Karpas-422 (cell line): ENCODE data around the gene BPI. TPM values are rescaled to one million over a fixed set of nuclear protein-coding genes. Genes with fewer than 3 reads are reported as not detected.

Source experiments
- DNase-seq: peaks from one replicate; pipeline ENCODE4 v3.0.0-alpha.2; 2015
- H2AFZ ChIP-seq: fragments of 200-600 bp; sonication (generic); 2 replicates; pipeline ENCODE4 v1.6.1; 2014; ENCODE audit warnings: antibody characterized with exemption, low read length, mixed read lengths
- H3K27ac ChIP-seq: fragments of 200-600 bp; sonication (generic); 2 replicates; pipeline ENCODE4 v1.5.1; 2014; ENCODE audit warnings: mild to moderate bottlenecking, low read length, moderate library complexity
- H3K27me3 ChIP-seq: fragments of 200-600 bp; sonication (generic); 2 replicates; pipeline ENCODE4 v1.6.1; 2014; ENCODE audit warnings: low read length, mixed read lengths
- H3K36me3 ChIP-seq: fragments of 200-600 bp; sonication (generic); 2 replicates; pipeline ENCODE4 v1.6.1; 2014; ENCODE audit warnings: low read length, mixed read lengths; ENCODE audit not compliant: insufficient read depth
- H3K4me1 ChIP-seq: fragments of 200-600 bp; sonication (generic); 2 replicates; pipeline ENCODE4 v1.6.1; 2014; ENCODE audit warnings: mild to moderate bottlenecking, low read length, mixed read lengths
- H3K4me2 ChIP-seq: fragments of 200-600 bp; sonication (generic); 2 replicates; pipeline ENCODE4 v1.6.1; 2014; ENCODE audit warnings: low read length, low read depth, mild to moderate bottlenecking; ENCODE audit not compliant: poor library complexity, severe bottlenecking
- H3K4me3 ChIP-seq: fragments of 200-600 bp; sonication (generic); 2 replicates; pipeline ENCODE4 v1.5.1; 2014; ENCODE audit warnings: mild to moderate bottlenecking, antibody characterized with exemption, low read length, mixed read lengths
- H3K79me2 ChIP-seq: fragments of 200-600 bp; sonication (generic); 2 replicates; pipeline ENCODE4 v1.6.1; 2014; ENCODE audit warnings: mild to moderate bottlenecking, low read length, mixed read lengths
- H3K9ac ChIP-seq: fragments of 200-600 bp; sonication (generic); 2 replicates; pipeline ENCODE4 v1.6.0; 2014; ENCODE audit warnings: low read length
- H3K9me2 ChIP-seq: fragments of 200-600 bp; sonication (generic), shearing (Covaris generic); replicated peaks from 2 replicates; pipeline ENCODE4 v1.6.0; 2014; ENCODE audit warnings: mild to moderate bottlenecking, low read length, moderate library complexity; ENCODE audit not compliant: insufficient read depth
- H3K9me3 ChIP-seq: fragments of 300-700, 200-600 bp; sonication (generic); 2 replicates; pipeline ENCODE4 v1.6.1; 2014; ENCODE audit warnings: low read length, mixed read lengths
- H4K20me1 ChIP-seq: fragments of 200-600 bp; sonication (generic); 2 replicates; pipeline ENCODE4 v1.6.1; 2014; ENCODE audit warnings: mild to moderate bottlenecking, antibody characterized with exemption, low read length, low read depth; ENCODE audit not compliant: insufficient read depth
- total RNA-seq: library from RNA; depleted of rRNA; stranded (reverse); fragments of >200 nt; shearing (Covaris generic); gene quantifications from 2 replicates; pipeline ENCODE4 v1.2.3, GENCODE V29; 2014; ENCODE audit warnings: low replicate concordance

Gene BPI
- total RNA-seq, 1 experiment from 2014 or later = not detected

DNA sequence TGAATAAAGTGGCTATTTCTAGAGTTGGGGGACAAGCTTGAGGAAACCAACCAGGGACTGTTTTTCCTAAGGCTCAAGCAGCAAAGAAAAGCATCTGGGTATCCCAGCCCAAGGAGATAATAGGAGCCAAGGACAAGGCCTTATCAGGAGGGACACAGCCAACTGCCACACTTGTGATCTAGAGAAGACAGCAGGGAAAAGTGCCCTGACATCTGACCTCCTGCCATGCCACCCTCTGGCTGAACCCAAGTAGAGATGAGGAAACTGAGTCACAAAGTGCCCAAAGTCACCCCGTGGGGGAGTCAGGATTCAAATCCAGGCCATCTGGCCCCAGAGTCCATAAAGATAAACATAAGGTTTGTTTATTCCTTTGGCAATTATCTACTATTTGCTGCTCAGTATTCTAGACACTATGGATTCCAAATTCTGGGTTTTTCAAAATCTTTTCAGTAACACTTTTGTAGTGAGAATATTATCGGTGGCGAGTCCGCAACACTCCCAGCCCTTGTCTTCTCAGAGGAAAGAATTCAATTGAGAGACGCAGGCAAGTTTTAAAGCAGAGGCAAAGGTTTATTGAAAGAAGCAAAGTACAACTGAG lies 38.9 kb downstream of the BPI start:
- Histone ChIP-seq H2AFZ (no peak overlapping the region), H3K4me2 (no peak overlapping the region), H3K9me3 (peaks cover 9% of the 10 kb centered on the region), H3K27ac (no peak overlapping the region), H3K4me1 (peaks cover 7% of the 10 kb centered on the region), H4K20me1 (no peaks in the 10 kb centered on the region), H3K4me3 (no peak overlapping the region), H3K9ac (no peak overlapping the region), H3K36me3 (no peaks in the 10 kb centered on the region), H3K27me3 (0 out of 2 replicates have a peak, but pooled peaks cover 4% of the 10 kb centered on the region), H3K79me2 (no peaks in the 10 kb centered on the region), H3K9me2 (no peaks in the 10 kb centered on the region)
- DNase-seq = no peak

DNA sequence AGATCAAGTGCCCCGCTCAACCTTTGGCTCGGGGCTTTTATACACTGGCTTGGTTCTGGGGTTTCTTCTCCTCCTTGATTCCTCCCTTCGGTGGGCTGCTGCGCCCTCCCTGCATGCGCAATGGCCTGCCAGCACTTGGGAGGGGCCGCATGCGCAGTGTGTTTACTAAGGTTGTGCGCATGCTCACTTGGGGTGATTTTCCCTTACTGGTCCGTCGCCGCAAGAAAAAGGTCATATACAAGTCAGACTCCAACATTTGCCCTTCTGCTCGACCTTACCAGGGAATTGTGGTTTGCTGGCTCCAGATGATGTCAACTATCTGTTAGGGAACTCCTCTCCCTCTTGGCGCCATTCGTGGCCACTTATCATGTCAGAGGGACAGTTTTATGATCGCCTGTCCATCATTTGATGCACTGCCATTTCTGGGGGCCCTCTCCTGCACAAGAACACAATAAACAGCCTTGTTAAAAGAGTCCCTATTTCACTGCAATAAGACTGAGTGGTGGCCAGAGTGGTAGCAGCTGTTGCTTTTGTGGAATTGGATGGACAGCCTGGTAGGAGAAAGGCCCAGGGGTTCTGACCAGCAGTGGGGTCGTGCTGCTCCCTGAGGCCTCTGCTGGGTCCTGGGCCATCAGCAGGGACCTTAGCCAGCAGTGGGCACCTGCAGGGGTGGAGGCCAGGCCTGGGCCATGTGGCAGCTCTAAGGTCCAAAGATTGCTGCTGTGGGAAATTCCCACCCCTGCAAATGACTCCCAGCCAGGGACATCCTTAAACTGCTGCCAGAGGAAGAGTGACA lies 39.6 kb downstream of the BPI start:
- no peak for DNase-seq
- Histone ChIP-seq H2AFZ (no peak overlapping the region), H3K4me3 (no peak overlapping the region)

DNA sequence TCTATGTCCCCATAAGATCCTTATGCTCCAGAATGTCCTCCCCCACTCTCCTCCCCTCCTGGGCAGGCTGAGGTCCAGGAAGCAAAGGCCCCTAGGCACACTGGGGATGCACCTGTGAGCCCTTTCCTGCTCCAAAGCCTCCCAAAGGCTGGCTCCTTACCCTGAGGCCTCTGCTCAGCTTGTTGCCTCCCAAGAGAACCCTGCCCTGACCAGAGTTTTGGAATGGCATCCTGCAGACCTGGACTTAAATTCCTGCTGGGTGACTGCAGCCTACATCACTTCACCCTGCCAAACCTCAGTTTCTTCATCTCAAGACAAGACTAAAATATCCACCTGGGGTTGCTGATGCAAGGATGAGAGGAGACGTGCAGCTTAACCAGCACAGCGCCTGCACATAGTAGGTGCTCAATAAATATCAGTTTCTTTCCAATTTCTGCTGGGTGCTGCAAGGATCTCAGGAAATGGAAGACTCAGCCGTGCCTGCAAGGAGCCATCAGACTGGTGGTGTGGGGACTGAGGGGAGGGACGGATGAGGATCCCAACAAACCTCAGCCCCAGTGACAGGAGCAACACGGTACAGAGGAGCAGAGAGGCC lies 40.2 kb downstream of the BPI start:
- Histone ChIP-seq H3K4me2 (no peak overlapping the region), H3K27ac (no peak overlapping the region), H3K9me3 (no peaks in the 10 kb centered on the region), H2AFZ (no peak overlapping the region), H3K9me2 (no peaks in the 10 kb centered on the region), H3K27me3 (no peaks in the 10 kb centered on the region), H3K4me1 (peaks cover 7% of the 10 kb centered on the region), H3K4me3 (no peak overlapping the region), H4K20me1 (no peaks in the 10 kb centered on the region), H3K79me2 (no peaks in the 10 kb centered on the region), H3K36me3 (no peaks in the 10 kb centered on the region), H3K9ac (no peak overlapping the region)
- DNase-seq = no peak

More for the DNA sequence above, 39.6 kb downstream of the BPI start:
- H3K4me2 ChIP-seq = no peak overlapping the region
- H3K79me2 ChIP-seq = no peaks in the 10 kb centered on the region
- H3K9ac ChIP-seq = no peak overlapping the region
- no peaks in the 10 kb centered on the region for H4K20me1 ChIP-seq
- H3K27me3 ChIP-seq = no peaks in the 10 kb centered on the region
- no peak overlapping the region for H3K27ac ChIP-seq
- peaks cover 5% of the 10 kb centered on the region; the same call in 1 of the 2 replicates for H3K9me3 ChIP-seq
- H3K9me2 ChIP-seq = no peaks in the 10 kb centered on the region
- H3K36me3 ChIP-seq = no peaks in the 10 kb centered on the region
- peaks cover 7% of the 10 kb centered on the region for H3K4me1 ChIP-seq

DNA sequence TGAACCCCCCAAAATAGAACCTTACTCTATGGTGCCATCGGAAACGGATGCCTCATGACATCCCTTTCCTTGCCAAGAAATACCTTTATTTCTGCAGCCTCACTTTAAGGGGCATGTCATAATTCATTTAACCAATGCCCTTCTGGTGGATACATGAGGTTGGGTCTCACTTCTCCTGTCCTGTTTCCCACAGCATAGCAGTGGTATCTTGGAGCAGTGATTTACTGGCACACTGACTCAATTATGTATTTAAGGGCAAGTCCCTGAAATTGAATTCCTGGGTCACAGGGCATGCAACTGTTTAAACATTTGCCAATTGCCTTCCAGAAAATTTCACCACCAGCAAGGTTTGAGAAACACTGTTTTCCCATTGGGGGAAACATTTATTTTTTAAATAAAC lies 41.7 kb downstream of the BPI start:
- no peak for DNase-seq
- no peaks in the 10 kb centered on the region for H4K20me1 ChIP-seq
- H3K36me3 ChIP-seq = no peaks in the 10 kb centered on the region
- no peaks in the 10 kb centered on the region for H3K79me2 ChIP-seq
- H3K4me3 ChIP-seq = no peak overlapping the region
- no peaks in the 10 kb centered on the region for H3K9me2 ChIP-seq
- H3K9me3 ChIP-seq = no peaks in the 10 kb centered on the region
- H3K27me3 ChIP-seq = no peaks in the 10 kb centered on the region
- no peak overlapping the region for H2AFZ ChIP-seq
- H3K4me1 ChIP-seq = peaks cover 7% of the 10 kb centered on the region
- no peak overlapping the region for H3K4me2 ChIP-seq
- no peak overlapping the region for H3K27ac ChIP-seq
- no peak overlapping the region for H3K9ac ChIP-seq

DNA sequence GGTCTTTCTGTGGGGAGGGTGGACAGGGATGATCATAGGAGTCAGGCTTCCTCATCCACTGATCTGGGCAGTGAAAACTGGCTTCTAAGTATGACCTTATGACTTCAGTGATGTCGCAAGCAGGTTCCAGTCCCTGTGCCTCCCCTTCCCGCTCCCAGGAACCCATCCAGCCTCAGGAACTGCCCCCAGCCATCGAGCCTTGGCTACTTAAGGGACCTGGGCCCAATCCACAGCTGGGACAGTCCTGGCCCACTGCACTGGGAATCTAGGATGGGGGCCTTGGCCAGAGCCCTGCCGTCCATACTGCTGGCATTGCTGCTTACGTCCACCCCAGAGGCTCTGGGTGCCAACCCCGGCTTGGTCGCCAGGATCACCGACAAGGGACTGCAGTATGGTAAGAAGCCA lies 42.3 kb downstream of the BPI start, which contains the start of gene LBP:
Gene LBP, plus strand, starts transcription at position 236 of the 405 bp plus-strand sequence. Its CDS starts 35 bp downstream, at position 271.
- Histone ChIP-seq H3K27ac (no peak within 1 kb of the TSS), H3K4me3 (no peak within 1 kb of the TSS), H3K79me2 (no peaks in the 10 kb centered on the region), H3K36me3 (no peaks in the 10 kb centered on the region), H3K4me2 (no peak within 1 kb of the TSS), H2AFZ (no peak within 1 kb of the TSS), H3K9ac (no peak within 1 kb of the TSS), H3K9me3 (no peaks in the 10 kb centered on the region), H3K9me2 (no peaks in the 10 kb centered on the region), H4K20me1 (no peaks in the 10 kb centered on the region), H3K4me1 (peaks cover 7% of the 10 kb centered on the region), H3K27me3 (no peaks in the 10 kb centered on the region)
- no peak for DNase-seq

DNA sequence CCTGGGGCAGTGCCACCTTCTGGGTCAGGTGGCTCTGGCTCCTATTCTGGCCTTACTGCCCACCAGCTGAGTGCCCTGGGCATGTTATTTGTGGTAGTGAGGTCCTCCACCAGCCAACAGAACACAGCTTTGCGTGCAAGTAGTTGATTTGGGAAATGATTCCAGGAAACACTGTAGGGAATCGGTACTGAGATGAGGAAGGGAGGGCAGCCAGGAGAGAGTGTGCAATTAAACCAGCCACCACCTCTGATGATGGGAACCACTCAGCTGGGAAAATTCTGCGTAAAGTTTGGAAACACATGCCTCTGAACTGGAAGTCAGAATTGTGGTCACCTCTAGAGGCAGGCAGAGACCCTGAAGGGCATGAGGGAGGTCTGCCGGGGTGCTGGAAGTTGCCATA lies 42.8 kb downstream of the BPI start:
- Histone ChIP-seq H3K9me2 (no peaks in the 10 kb centered on the region), H3K4me2 (no peak overlapping the region), H3K27me3 (no peaks in the 10 kb centered on the region), H3K9ac (no peak overlapping the region), H3K4me3 (no peak overlapping the region), H3K79me2 (no peaks in the 10 kb centered on the region), H2AFZ (no peak overlapping the region), H3K36me3 (no peaks in the 10 kb centered on the region), H3K27ac (no peak overlapping the region), H3K9me3 (no peaks in the 10 kb centered on the region), H4K20me1 (no peaks in the 10 kb centered on the region), H3K4me1 (peaks cover 7% of the 10 kb centered on the region)
- no peak for DNase-seq

DNA sequence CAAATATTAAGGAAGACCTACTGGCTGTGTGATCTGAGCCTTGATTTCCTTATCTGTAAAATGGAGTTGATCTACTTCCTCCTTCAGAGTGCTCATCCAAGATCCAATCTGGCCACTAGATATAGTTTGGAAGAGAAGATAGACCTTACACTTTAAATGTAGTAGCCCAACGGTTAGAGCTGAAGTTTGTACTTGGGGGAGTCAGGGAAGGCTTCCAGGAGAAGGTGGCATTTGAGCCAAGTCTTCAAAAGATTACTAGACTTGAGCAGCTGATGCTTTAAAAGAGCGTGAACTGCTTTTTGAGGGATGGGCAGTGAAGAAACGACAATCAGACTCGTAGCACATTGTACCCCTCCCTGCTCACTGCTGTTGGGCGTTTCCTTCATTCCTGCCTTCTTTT lies 45.9 kb downstream of the BPI start:
- Histone ChIP-seq H3K27ac (no peak overlapping the region), H3K9me3 (no peaks in the 10 kb centered on the region), H3K9me2 (no peaks in the 10 kb centered on the region), H3K4me2 (no peak overlapping the region), H3K4me3 (no peak overlapping the region), H2AFZ (no peak overlapping the region), H3K36me3 (no peaks in the 10 kb centered on the region), H3K9ac (no peak overlapping the region), H3K79me2 (no peaks in the 10 kb centered on the region), H4K20me1 (no peaks in the 10 kb centered on the region), H3K4me1 (no peaks in the 10 kb centered on the region), H3K27me3 (no peaks in the 10 kb centered on the region)
- DNase-seq = no peak
